Mammary epithelial cell (primary cell): ENCODE measurements around the gene TMIGD3.

ENCODE experiments used
- CTCF ChIP-seq, 2 donors: IDR thresholded peaks in 1 of 2; conservative IDR thresholded peaks in 1 of 2; 2 replicates each; pipeline ENCODE4 v1.5.1; 2011 to 2012; ENCODE audit warnings: inconsistent platforms in 2 of 2, low read length in 2 of 2, mild to moderate bottlenecking in 2 of 2, control low read depth in 1 of 2, low read depth in 1 of 2; ENCODE audit not compliant: insufficient read depth in 1 of 2; ENCODE audit errors: extremely low read depth in 1 of 2
- EZH2 ChIP-seq: IDR thresholded peaks from 2 replicates; pipeline ENCODE4 v1.6.1; 2012; ENCODE audit warnings: low read length, inconsistent platforms, borderline replicate concordance

- TF ChIP-seq CTCF (conservative IDR thresholded peaks at IDR 0.05 in 1 of 2, IDR thresholded peaks at IDR 0.05 in 1 of 2; ENCODE audit: extremely low read depth in 1 of 2, insufficient read depth in 1 of 2, low read depth in 1 of 2, low read length in 2 of 2): no peak
- no peak for TF ChIP-seq EZH2
These were observed 16.3 kb downstream of the TMIGD3 start for GRCh38 chr1:111487133-111487532.
